Colon (tissue), 2 donors: ENCODE data around the gene RPL18A.

ENCODE experiments used
- FAIRE-seq: peaks from 2 replicates; lab custom pipeline; 2012; peaks lifted over from hg19 to GRCh38; lab: Jason Lieb, UNC
- donor health status: control.
- donor health status: control.

The RPL18A gene

GRCh38 chr19:17841810-17842662 is 17.7 kb upstream of the RPL18A start:
- FAIRE-seq: no peak

GRCh38 chr19:17842663-17843291 is 16.9 kb upstream of the RPL18A start:
- no peak for FAIRE-seq

GRCh38 chr19:17843292-17843827 is 16.4 kb upstream of the RPL18A start:
- no peak for FAIRE-seq

- FAIRE-seq: no peak
Measured at GRCh38 chr19:17843908-17844490, 15.7 kb upstream of the RPL18A start.

- FAIRE-seq: no peak
Measured at GRCh38 chr19:17846146-17846545, 13.6 kb upstream of the RPL18A start.

- FAIRE-seq: no peak
Measured at GRCh38 chr19:17847538-17848366, 12.0 kb upstream of the RPL18A start, which contains the start of gene JAK3. Gene JAK3 (minus strand): TSS chr19:17847982. CDS start chr19:17844417, 3,565 bp downstream.

- no peak for FAIRE-seq
Measured at GRCh38 chr19:17848595-17849292, 11.0 kb upstream of the RPL18A start.

- no peak for FAIRE-seq
Measured at GRCh38 chr19:17854061-17854460, 5.6 kb upstream of the RPL18A start.

- FAIRE-seq: no peak
Measured at GRCh38 chr19:17855280-17856152, 4.2 kb upstream of the RPL18A start.

- FAIRE-seq: no peak
Measured at GRCh38 chr19:17860331-17860992, 752 bp downstream of the RPL18A start.

- FAIRE-seq: no peak
Measured at GRCh38 chr19:17860993-17861360, 1.3 kb downstream of the RPL18A start.

- no peak for FAIRE-seq
Measured at GRCh38 chr19:17861542-17862402, 2.1 kb downstream of the RPL18A start.

GRCh38 chr19:17862711-17863519 is 3.2 kb downstream of the RPL18A start:
- FAIRE-seq: no peak

- FAIRE-seq: no peak
Measured at GRCh38 chr19:17863520-17864182, 3.9 kb downstream of the RPL18A start.

- FAIRE-seq: no peak
Measured at GRCh38 chr19:17865364-17866311, 5.9 kb downstream of the RPL18A start.

- FAIRE-seq: no peak
Measured at GRCh38 chr19:17866312-17866963, 6.7 kb downstream of the RPL18A start.
